HG03378 (cell line): ENCODE measurements around the gene CCDC88A.
"Not testable (repeated sequence)": the region's sequence is repeated elsewhere in the genome, so short reads cannot be mapped to it uniquely, and the experiment has no call there.

Experiments
- ATAC-seq: cut with Tn5 transposase; IDR thresholded peaks from one replicate; pipeline ENCODE4 v1.9.1; 2021; ENCODE audit warnings: mild to moderate bottlenecking, moderate library complexity; ENCODE audit not compliant: unreplicated experiment

Gene CCDC88A

GRCh38 chr2:55311444-55311870 is 108.2 kb downstream of the CCDC88A start:
- peak; percentile 95 for ATAC-seq

- ATAC-seq, result no peak
Observed at GRCh38 chr2:55309446-55309845, 110.2 kb downstream of the CCDC88A start.

GRCh38 chr2:55302241-55302640 is 117.4 kb downstream of the CCDC88A start:
- ATAC-seq, result peak; percentile 98

GRCh38 chr2:55301277-55301676 is 118.4 kb downstream of the CCDC88A start:
- ATAC-seq, result no peak

- ATAC-seq, result peak; percentile 53
Observed at GRCh38 chr2:55296393-55296792, 123.3 kb downstream of the CCDC88A start.

GRCh38 chr2:55283083-55283482 is 136.6 kb downstream of the CCDC88A start:
- no peak for ATAC-seq

GRCh38 chr2:55282110-55282917 is 137.3 kb downstream of the CCDC88A start:
- ATAC-seq, result peak; percentile 96

- not testable (repeated sequence) for ATAC-seq
Observed at GRCh38 chr2:55280851-55281546, 138.7 kb downstream of the CCDC88A start.

- not testable (repeated sequence) for ATAC-seq
Observed at GRCh38 chr2:55279859-55280424, 139.7 kb downstream of the CCDC88A start.

GRCh38 chr2:55279214-55279835 is 140.3 kb downstream of the CCDC88A start:
- ATAC-seq, result not testable (repeated sequence)

GRCh38 chr2:55277310-55277709 is 142.3 kb downstream of the CCDC88A start:
- no peak for ATAC-seq

GRCh38 chr2:55274346-55274745 is 145.3 kb downstream of the CCDC88A start:
- not testable (repeated sequence) for ATAC-seq

- no peak for ATAC-seq
Observed at GRCh38 chr2:55269645-55269990, 150.0 kb downstream of the CCDC88A start.

- peak; percentile 93 for ATAC-seq
Observed at GRCh38 chr2:55268907-55269644, 150.6 kb downstream of the CCDC88A start, which contains the start of gene MTIF2. TSS of gene MTIF2 (minus strand) at chr2:55269231. CDS start at chr2:55263858, 5,373 bp downstream.

GRCh38 chr2:55268288-55268906 is 151.3 kb downstream of the CCDC88A start:
- no peak for ATAC-seq

- ATAC-seq, result not testable (repeated sequence)
Observed at GRCh38 chr2:55259586-55259985, 160.1 kb downstream of the CCDC88A start.

- no peak for ATAC-seq
Observed at GRCh38 chr2:55252832-55253231, 166.8 kb downstream of the CCDC88A start.

- no peak for ATAC-seq
Observed at GRCh38 chr2:55247025-55247424, 172.6 kb downstream of the CCDC88A start.

GRCh38 chr2:55245411-55245810 is 174.2 kb downstream of the CCDC88A start:
- no peak for ATAC-seq

- ATAC-seq, result no peak
Observed at GRCh38 chr2:55242617-55243016, 177.0 kb downstream of the CCDC88A start.
